Measurements from ENCODE around the gene RFPL1.
"Not testable (repeated sequence)": the region's sequence is repeated elsewhere in the genome, so short reads cannot be mapped to it uniquely, and the experiment has no call there.

- TF ChIP-seq CTCF (IDR thresholded peaks at IDR 0.05; ENCODE audit: poor library complexity, severe bottlenecking); EP300 (conservative IDR thresholded peaks at IDR 0.05; ENCODE audit: poor library complexity, severe bottlenecking); POLR2AphosphoS5 (IDR thresholded peaks at IDR 0.05); EZH2 (IDR thresholded peaks at IDR 0.05; ENCODE audit: borderline replicate concordance, insufficient read depth, low read length, poor library complexity, severe bottlenecking); SMC3 (conservative IDR thresholded peaks at IDR 0.05; ENCODE audit: poor library complexity); TAF1 (IDR thresholded peaks at IDR 0.05; ENCODE audit: low read depth); MXI1 (conservative IDR thresholded peaks at IDR 0.05; ENCODE audit: poor library complexity, severe bottlenecking): not testable (repeated sequence)
These were observed 23.3 kb upstream of the RFPL1 start for GRCh38 chr22:29414951-29415591.
